22Rv1 (cell line): ENCODE measurements around the gene RILP.

Experiments
- CTCF ChIP-seq: fragments of 450-650 bp; IDR thresholded peaks from 2 replicates; pipeline ENCODE4 v1.5.1; 2017; ENCODE audit warnings: mild to moderate bottlenecking
- ZFX ChIP-seq: fragments of 450-650 bp; IDR thresholded peaks from 2 replicates; pipeline ENCODE4 v1.6.1; 2017; ENCODE audit warnings: antibody characterized with exemption, borderline replicate concordance

DNA sequence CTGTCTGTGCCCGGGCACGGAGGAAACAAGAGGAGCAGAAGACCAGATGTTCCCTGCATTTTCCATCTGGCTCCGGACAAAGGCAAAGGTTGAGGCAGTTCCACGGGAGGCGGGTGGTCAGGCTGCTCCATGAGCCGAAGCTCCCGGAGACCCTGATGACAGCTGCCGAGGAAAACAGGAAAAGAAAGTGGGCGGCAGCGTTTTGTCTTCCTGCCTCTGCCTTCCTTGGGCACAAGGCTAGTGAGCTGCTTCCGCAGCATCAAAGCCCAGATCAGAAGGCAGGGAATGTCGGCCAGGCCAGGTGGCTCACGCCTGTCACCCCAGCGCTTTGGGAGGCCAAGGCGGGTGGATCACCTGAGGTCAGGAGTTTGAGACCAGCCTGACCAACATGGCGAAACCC lies 37.3 kb downstream of the RILP start:
- no peak for TF ChIP-seq CTCF
- no peak for TF ChIP-seq ZFX
